ENCODE results near the gene NKX1-2.

The NKX1-2 gene

GRCh38 chr10:124418726-124419501 is 30.9 kb downstream of the NKX1-2 start, which contains the start of gene OAT (continued):
- peak; percentile 75 for TF ChIP-seq ZNF629 (tag by site-specific recombination; IDR thresholded peaks at IDR 0.05)
- no peak for TF ChIP-seq ZBTB21 (tag by site-specific recombination; IDR thresholded peaks at IDR 0.05)
- TF ChIP-seq BCL11A (tag by site-specific recombination; IDR thresholded peaks at IDR 0.05; ENCODE audit: low read depth), result no peak
- no peak for TF ChIP-seq ZSCAN5A (tag by site-specific recombination; IDR thresholded peaks at IDR 0.05)
- TF ChIP-seq ZNF654 (tag by site-specific recombination; IDR thresholded peaks at IDR 0.05; ENCODE audit: low read depth), result no peak
- TF ChIP-seq ZNF548 (tag by site-specific recombination; IDR thresholded peaks at IDR 0.05), result no peak
- TF ChIP-seq ZNF23 (tag by site-specific recombination; IDR thresholded peaks at IDR 0.05; ENCODE audit: borderline replicate concordance), result no peak
- TF ChIP-seq ZNF785 (tag by site-specific recombination; IDR thresholded peaks at IDR 0.05), result no peak; the same call in 1 of the 2 replicates
- peak; percentile 66 for TF ChIP-seq ZXDB (tag by site-specific recombination; IDR thresholded peaks at IDR 0.05)
- no peak for TF ChIP-seq ZBTB48 (tag by site-specific recombination; IDR thresholded peaks at IDR 0.05)
- TF ChIP-seq, protein P1, sequence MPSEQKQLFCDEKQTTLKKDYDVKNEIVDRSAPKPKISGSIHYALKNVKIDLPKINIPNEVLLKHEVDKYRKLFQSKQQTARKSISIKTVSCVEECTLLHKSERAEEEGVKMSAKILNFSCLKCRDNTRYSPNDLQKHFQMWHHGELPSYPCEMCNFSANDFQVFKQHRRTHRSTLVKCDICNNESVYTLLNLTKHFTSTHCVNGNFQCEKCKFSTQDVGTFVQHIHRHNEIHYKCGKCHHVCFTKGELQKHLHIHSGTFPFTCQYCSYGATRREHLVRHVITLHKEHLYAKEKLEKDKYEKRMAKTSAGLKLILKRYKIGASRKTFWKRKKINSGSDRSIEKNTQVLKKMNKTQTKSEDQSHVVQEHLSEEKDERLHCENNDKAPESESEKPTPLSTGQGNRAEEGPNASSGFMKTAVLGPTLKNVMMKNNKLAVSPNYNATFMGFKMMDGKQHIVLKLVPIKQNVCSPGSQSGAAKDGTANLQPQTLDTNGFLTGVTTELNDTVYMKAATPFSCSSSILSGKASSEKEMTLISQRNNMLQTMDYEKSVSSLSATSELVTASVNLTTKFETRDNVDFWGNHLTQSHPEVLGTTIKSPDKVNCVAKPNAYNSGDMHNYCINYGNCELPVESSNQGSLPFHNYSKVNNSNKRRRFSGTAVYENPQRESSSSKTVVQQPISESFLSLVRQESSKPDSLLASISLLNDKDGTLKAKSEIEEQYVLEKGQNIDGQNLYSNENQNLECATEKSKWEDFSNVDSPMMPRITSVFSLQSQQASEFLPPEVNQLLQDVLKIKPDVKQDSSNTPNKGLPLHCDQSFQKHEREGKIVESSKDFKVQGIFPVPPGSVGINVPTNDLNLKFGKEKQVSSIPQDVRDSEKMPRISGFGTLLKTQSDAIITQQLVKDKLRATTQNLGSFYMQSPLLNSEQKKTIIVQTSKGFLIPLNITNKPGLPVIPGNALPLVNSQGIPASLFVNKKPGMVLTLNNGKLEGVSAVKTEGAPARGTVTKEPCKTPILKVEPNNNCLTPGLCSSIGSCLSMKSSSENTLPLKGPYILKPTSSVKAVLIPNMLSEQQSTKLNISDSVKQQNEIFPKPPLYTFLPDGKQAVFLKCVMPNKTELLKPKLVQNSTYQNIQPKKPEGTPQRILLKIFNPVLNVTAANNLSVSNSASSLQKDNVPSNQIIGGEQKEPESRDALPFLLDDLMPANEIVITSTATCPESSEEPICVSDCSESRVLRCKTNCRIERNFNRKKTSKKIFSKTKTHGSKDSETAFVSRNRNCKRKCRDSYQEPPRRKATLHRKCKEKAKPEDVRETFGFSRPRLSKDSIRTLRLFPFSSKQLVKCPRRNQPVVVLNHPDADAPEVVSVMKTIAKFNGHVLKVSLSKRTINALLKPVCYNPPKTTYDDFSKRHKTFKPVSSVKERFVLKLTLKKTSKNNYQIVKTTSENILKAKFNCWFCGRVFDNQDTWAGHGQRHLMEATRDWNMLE (tag by site-specific recombination; conservative IDR thresholded peaks at IDR 0.05; ENCODE audit: low read depth), result no peak
- TF ChIP-seq ZEB2 (tag by site-specific recombination; IDR thresholded peaks at IDR 0.05), result peak; percentile 96

DNA sequence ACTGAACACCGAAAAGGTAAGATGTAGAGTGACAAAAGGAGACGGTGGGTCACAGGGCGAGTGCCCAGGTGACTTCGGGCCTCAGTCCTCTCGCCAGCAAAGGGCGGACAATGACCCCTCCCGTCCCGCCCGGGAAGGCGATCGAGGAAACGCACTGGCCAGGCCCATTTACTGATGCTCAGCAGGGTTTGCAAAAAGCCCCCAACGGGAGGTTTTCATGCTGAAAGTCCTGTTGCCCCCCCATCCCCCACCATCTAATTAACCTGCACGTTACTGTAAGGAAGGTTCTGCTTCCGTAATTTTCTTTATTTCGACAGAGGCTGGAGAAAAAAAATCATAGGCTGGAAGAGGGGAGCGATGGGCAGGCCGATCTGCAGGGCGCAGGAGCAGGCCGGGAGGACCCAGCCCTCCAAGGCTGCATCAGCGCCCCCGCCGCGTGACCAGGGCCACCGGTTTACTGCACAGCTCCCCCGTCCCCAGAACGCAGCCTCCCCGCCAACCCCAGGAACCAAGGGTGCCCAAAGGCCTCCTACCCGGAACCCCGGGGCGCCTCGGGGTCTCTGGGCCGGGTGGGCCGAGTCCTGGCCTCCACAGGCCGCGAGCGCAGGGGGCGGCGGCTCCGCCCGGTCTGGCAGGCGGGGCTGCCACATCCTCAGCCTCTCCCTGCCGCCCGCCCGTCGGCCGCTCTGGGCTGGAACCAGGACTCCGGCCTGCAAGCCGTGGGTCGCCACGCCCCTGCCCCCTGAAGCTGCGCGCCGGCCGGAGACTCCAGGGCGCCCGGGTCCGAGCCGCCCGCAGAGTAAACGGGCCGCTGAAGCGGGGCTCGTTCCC is 31.7 kb downstream of the NKX1-2 start:
- CTCF ChIA-PET, result interaction anchor here (0.7 to 2.0 kb wide), 5 partner anchors 10 to 43 kb away, joined by 3 to 11 read pairs (median 4); no protein-coding TSS in a partner anchor
- Histone ChIP-seq H3K27ac (ENCODE audit: extremely low read depth, low read depth, low read length) (peak overlapping the region; percentile 52; the same call in 1 of the 2 replicates), H3K9me3 (ENCODE audit: control insufficient read depth, insufficient read depth, low read depth, low read length) (no peaks in the 10 kb centered on the region), H3K4me1 (ENCODE audit: control insufficient read depth, insufficient read depth, low read length) (peaks cover 24% of the 10 kb centered on the region), H3K4me3 (ENCODE audit: low read depth, low read length) (peak overlapping the region; percentile 87), H3K36me3 (ENCODE audit: control insufficient read depth in 2 of 2, insufficient read depth in 1 of 2, low read length in 2 of 2) (peaks cover 8 to 18% of the 10 kb centered on the region in 2 experiments; a peak in 2 of 3 replicates)
- POLR2A ChIA-PET, result interaction anchor here (0.8 to 2.5 kb wide), 23 partner anchors 10 to 1264 kb away, joined by 3 to 23 read pairs (median 5); partner anchors contain the start of genes BUB3, LHPP and NKX1-2
- TF ChIP-seq, protein P2, sequence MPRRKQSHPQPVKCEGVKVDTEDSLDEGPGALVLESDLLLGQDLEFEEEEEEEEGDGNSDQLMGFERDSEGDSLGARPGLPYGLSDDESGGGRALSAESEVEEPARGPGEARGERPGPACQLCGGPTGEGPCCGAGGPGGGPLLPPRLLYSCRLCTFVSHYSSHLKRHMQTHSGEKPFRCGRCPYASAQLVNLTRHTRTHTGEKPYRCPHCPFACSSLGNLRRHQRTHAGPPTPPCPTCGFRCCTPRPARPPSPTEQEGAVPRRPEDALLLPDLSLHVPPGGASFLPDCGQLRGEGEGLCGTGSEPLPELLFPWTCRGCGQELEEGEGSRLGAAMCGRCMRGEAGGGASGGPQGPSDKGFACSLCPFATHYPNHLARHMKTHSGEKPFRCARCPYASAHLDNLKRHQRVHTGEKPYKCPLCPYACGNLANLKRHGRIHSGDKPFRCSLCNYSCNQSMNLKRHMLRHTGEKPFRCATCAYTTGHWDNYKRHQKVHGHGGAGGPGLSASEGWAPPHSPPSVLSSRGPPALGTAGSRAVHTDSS (tag by site-specific recombination; IDR thresholded peaks at IDR 0.05), result peak; percentile 33; the same call in 1 of the 2 replicates
- TF ChIP-seq ZNF335 (tag by site-specific recombination; conservative IDR thresholded peaks at IDR 0.05), result peak; percentile 77
- TF ChIP-seq PBX3 (CRISPR knock-in tag; IDR thresholded peaks at IDR 0.05), result no peak
- TF ChIP-seq ZNF514 (tag by site-specific recombination; IDR thresholded peaks at IDR 0.05), result no peak
- no peak for TF ChIP-seq ZNF785 (tag by site-specific recombination; IDR thresholded peaks at IDR 0.05)
- TF ChIP-seq SP3 (tag by site-specific recombination; IDR thresholded peaks at IDR 0.05), result peak; percentile 21
- TF ChIP-seq YY1 (tag by site-specific recombination; IDR thresholded peaks at IDR 0.05), result peak; percentile 20; the same call in 1 of the 2 replicates
- TF ChIP-seq, protein P1 (tag by site-specific recombination; conservative IDR thresholded peaks at IDR 0.05; ENCODE audit: low read depth), result no peak
